ENCODE results near the gene FAM83B.
"Not testable (repeated sequence)": the region's sequence is repeated elsewhere in the genome, so short reads cannot be mapped to it uniquely, and the experiment has no call there.

FAM83B gene

DNA sequence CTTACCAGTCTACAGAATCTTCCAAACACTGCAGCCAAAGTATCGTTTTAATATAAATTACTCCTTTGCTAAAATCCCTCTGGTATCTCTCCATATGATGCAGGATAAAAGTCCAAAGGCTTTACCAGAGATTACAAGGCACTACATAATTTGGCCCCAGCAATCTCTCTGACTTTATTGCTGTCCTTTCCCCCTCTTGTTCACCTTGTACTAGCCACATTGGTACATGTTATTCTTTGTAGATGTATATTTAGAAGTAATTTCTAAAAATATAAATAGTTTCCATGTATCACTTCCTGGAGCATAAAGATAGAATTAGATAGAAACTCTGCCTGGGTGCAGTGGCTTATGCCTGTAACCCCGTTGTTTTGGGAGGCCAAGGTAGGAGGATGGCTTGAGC, 28.7 kb upstream of the FAM83B start:
- Histone ChIP-seq H2AFZ (ENCODE audit: low read depth, low read length, severe bottlenecking) (no peak overlapping the region), H3K9me2 (replicated peaks; ENCODE audit: insufficient read depth, low read length) (no peaks in the 10 kb centered on the region), H3K9ac (ENCODE audit: low read length) (no peak overlapping the region), H3F3A (ENCODE audit: insufficient read depth) (no peaks in the 10 kb centered on the region), H3K4me3 (ENCODE audit: insufficient read depth, low read length, poor library complexity, severe bottlenecking) (no peak overlapping the region), H4K20me1 (ENCODE audit: low read depth, low read length) (no peaks in the 10 kb centered on the region), H3K79me2 (ENCODE audit: insufficient read depth, low read length) (no peaks in the 10 kb centered on the region), H3K36me3 (ENCODE audit: low read length) (no peaks in the 10 kb centered on the region; the same call in 1 of the 2 replicates), H3K27me3 (ENCODE audit: low read length) (no peaks in the 10 kb centered on the region), H3K27ac (ENCODE audit: low read depth, low read length) (no peak overlapping the region), H3K9me3 (ENCODE audit: insufficient read depth, low read length) (no peaks in the 10 kb centered on the region), H3K4me2 (ENCODE audit: low read depth, low read length, poor library complexity, severe bottlenecking) (no peak overlapping the region)
- TF ChIP-seq, protein P1, sequence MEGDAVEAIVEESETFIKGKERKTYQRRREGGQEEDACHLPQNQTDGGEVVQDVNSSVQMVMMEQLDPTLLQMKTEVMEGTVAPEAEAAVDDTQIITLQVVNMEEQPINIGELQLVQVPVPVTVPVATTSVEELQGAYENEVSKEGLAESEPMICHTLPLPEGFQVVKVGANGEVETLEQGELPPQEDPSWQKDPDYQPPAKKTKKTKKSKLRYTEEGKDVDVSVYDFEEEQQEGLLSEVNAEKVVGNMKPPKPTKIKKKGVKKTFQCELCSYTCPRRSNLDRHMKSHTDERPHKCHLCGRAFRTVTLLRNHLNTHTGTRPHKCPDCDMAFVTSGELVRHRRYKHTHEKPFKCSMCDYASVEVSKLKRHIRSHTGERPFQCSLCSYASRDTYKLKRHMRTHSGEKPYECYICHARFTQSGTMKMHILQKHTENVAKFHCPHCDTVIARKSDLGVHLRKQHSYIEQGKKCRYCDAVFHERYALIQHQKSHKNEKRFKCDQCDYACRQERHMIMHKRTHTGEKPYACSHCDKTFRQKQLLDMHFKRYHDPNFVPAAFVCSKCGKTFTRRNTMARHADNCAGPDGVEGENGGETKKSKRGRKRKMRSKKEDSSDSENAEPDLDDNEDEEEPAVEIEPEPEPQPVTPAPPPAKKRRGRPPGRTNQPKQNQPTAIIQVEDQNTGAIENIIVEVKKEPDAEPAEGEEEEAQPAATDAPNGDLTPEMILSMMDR (IDR thresholded peaks at IDR 0.05; ENCODE audit: insufficient read depth, low read length, poor library complexity, severe bottlenecking): no peak
- TF ChIP-seq EZH2phosphoT487 (conservative IDR thresholded peaks at IDR 0.05; ENCODE audit: low read length): no peak

DNA sequence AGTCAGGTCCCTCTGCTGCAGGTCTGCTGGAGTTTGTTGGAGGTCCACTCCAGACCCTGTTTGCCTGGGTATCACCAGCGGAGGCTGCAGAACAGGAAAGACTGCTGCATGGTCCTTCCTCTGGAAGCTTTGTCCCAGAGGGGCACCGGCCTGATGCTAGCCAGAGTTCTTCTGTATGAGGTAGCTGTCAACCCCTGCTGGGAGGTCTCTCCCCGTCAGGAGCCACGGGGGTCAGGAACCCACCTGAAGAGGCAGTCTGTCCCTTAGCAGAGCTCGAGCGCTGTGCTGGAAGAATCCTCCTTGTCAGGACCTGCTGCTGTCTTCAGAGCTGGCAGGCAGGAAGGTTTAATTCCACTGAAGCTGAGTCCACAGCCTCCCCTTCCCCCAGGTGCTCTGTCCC, 22.3 kb upstream of the FAM83B start:
- H3K9ac ChIP-seq (ENCODE audit: low read length); H3F3A ChIP-seq (ENCODE audit: insufficient read depth); H4K20me1 ChIP-seq (ENCODE audit: low read depth, low read length); H3K27ac ChIP-seq (ENCODE audit: low read depth, low read length); H2AFZ ChIP-seq (ENCODE audit: low read depth, low read length, severe bottlenecking); H3K27me3 ChIP-seq (ENCODE audit: low read length); H3K9me2 ChIP-seq (replicated peaks; ENCODE audit: insufficient read depth, low read length); H3K79me2 ChIP-seq (ENCODE audit: insufficient read depth, low read length); H3K4me3 ChIP-seq (ENCODE audit: insufficient read depth, low read length, poor library complexity, severe bottlenecking); H3K36me3 ChIP-seq (ENCODE audit: low read length); H3K9me3 ChIP-seq (ENCODE audit: insufficient read depth, low read length); H3K4me2 ChIP-seq (ENCODE audit: low read depth, low read length, poor library complexity, severe bottlenecking): not testable (repeated sequence)

DNA sequence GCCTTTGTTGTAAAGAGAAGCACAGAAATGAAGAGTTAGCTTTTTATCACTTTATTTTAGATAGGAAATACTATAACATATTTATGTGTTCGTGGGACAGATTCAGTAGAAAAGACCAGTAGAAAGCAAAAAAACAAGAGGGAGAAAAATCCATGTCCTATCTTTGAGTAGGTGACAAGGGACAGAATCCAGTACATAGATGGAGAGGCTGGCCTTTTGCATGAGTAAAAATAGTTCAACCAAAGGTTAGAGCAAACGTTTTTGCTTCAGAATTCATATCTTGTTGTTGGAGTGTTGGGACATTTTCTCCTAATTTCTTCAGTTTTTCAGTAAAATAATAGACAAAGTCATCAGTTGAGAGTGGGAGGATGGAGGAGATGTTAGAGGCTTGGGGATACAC, 19.6 kb upstream of the FAM83B start:
- no peaks in the 10 kb centered on the region for H4K20me1 ChIP-seq (ENCODE audit: low read depth, low read length)

GRCh38 chr6:54830216-54830615, 16.4 kb upstream of the FAM83B start:
- Histone ChIP-seq H3K4me3 (ENCODE audit: insufficient read depth, low read length, poor library complexity, severe bottlenecking) (no peak overlapping the region), H3K9ac (ENCODE audit: low read length) (no peak overlapping the region), H2AFZ (ENCODE audit: low read depth, low read length, severe bottlenecking) (no peak overlapping the region), H3K4me2 (ENCODE audit: low read depth, low read length, poor library complexity, severe bottlenecking) (no peak overlapping the region), H4K20me1 (ENCODE audit: low read depth, low read length) (no peaks in the 10 kb centered on the region), H3K27me3 (ENCODE audit: low read length) (no peaks in the 10 kb centered on the region), H3K36me3 (ENCODE audit: low read length) (no peaks in the 10 kb centered on the region), H3F3A (ENCODE audit: insufficient read depth) (no peaks in the 10 kb centered on the region), H3K27ac (ENCODE audit: low read depth, low read length) (no peak overlapping the region), H3K9me3 (ENCODE audit: insufficient read depth, low read length) (no peaks in the 10 kb centered on the region), H3K79me2 (ENCODE audit: insufficient read depth, low read length) (no peaks in the 10 kb centered on the region), H3K9me2 (replicated peaks; ENCODE audit: insufficient read depth, low read length) (no peaks in the 10 kb centered on the region)
- TF ChIP-seq, protein P1 (IDR thresholded peaks at IDR 0.05; ENCODE audit: insufficient read depth, low read length, poor library complexity, severe bottlenecking): no peak
- TF ChIP-seq EZH2phosphoT487 (conservative IDR thresholded peaks at IDR 0.05; ENCODE audit: low read length): no peak

More for the DNA sequence above, 19.6 kb upstream of the FAM83B start:
- no peaks in the 10 kb centered on the region for H3F3A ChIP-seq (ENCODE audit: insufficient read depth)
- H3K4me2 ChIP-seq (ENCODE audit: low read depth, low read length, poor library complexity, severe bottlenecking): no peak overlapping the region
- H3K27ac ChIP-seq (ENCODE audit: low read depth, low read length): no peak overlapping the region
- no peaks in the 10 kb centered on the region for H3K9me2 ChIP-seq (replicated peaks; ENCODE audit: insufficient read depth, low read length)
- no peaks in the 10 kb centered on the region for H3K27me3 ChIP-seq (ENCODE audit: low read length)
- H3K9me3 ChIP-seq (ENCODE audit: insufficient read depth, low read length): no peaks in the 10 kb centered on the region
- no peak overlapping the region for H3K9ac ChIP-seq (ENCODE audit: low read length)
- no peaks in the 10 kb centered on the region for H3K36me3 ChIP-seq (ENCODE audit: low read length)
- TF ChIP-seq, protein P1 (IDR thresholded peaks at IDR 0.05; ENCODE audit: insufficient read depth, low read length, poor library complexity, severe bottlenecking): no peak
- TF ChIP-seq EZH2phosphoT487 (conservative IDR thresholded peaks at IDR 0.05; ENCODE audit: low read length): no peak
- no peak overlapping the region for H2AFZ ChIP-seq (ENCODE audit: low read depth, low read length, severe bottlenecking)
- no peaks in the 10 kb centered on the region for H3K79me2 ChIP-seq (ENCODE audit: insufficient read depth, low read length)
- H3K4me3 ChIP-seq (ENCODE audit: insufficient read depth, low read length, poor library complexity, severe bottlenecking): no peak overlapping the region

All from SU-DHL-6 (cell line).